ENCODE results near the gene MED26.

DNA sequence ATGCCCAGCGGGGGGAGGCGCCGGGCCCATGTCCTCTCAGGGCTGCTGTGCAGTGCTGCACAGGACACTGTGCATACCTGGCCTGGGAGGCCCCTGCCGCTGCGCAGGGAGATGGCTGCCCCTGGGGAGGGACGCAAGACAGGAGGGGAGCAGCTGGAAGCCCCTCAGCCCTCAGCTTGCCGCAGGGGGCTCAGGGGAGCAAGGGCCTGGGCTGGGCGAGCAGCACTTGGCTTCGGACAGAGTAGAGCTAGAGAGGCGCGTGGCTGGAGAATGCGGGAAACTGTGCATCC lies 96.7 kb downstream of the MED26 start:
- TF ChIP-seq, protein P1, sequence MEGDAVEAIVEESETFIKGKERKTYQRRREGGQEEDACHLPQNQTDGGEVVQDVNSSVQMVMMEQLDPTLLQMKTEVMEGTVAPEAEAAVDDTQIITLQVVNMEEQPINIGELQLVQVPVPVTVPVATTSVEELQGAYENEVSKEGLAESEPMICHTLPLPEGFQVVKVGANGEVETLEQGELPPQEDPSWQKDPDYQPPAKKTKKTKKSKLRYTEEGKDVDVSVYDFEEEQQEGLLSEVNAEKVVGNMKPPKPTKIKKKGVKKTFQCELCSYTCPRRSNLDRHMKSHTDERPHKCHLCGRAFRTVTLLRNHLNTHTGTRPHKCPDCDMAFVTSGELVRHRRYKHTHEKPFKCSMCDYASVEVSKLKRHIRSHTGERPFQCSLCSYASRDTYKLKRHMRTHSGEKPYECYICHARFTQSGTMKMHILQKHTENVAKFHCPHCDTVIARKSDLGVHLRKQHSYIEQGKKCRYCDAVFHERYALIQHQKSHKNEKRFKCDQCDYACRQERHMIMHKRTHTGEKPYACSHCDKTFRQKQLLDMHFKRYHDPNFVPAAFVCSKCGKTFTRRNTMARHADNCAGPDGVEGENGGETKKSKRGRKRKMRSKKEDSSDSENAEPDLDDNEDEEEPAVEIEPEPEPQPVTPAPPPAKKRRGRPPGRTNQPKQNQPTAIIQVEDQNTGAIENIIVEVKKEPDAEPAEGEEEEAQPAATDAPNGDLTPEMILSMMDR (conservative IDR thresholded peaks at IDR 0.05; ENCODE audit: low read depth, low read length) = no peak
- TF ChIP-seq EZH2 (IDR thresholded peaks at IDR 0.05; ENCODE audit: borderline replicate concordance, low read depth, low read length, poor library complexity, severe bottlenecking) = no peak

Data from A673 (cell line).